Neuronal stem cell (in vitro differentiated cells): ENCODE data around the gene ZNF771.

Source experiments
- DNase-seq: peaks from one replicate; pipeline ENCODE4 v3.0.0-alpha.2; 2013; ENCODE audit warnings: low spot score
- H2AFZ ChIP-seq: one replicate; pipeline ENCODE4 v1.6.1; 2013; ENCODE audit warnings: mild to moderate bottlenecking, low read length, inconsistent platforms
- H2AK5ac ChIP-seq: 2 replicates; pipeline ENCODE4 v1.6.1; 2013; ENCODE audit warnings: low read depth, mild to moderate bottlenecking, inconsistent platforms, low read length, moderate library complexity, mixed read lengths
- H2BK120ac ChIP-seq: 2 replicates; pipeline ENCODE4 v1.6.1; 2013; ENCODE audit warnings: low read depth, mild to moderate bottlenecking, inconsistent platforms, low read length, moderate library complexity, mixed read lengths
- H2BK12ac ChIP-seq: one replicate; pipeline ENCODE4 v1.6.1; 2013; ENCODE audit warnings: low read length, inconsistent platforms
- H2BK15ac ChIP-seq: 2 replicates; pipeline ENCODE4 v1.6.1; 2013; ENCODE audit warnings: mild to moderate bottlenecking, low read length, inconsistent platforms, mixed read lengths
- H2BK5ac ChIP-seq: one replicate; pipeline ENCODE4 v1.6.1; 2013; ENCODE audit warnings: inconsistent platforms, mild to moderate bottlenecking, low read length, moderate library complexity
- H3K14ac ChIP-seq: one replicate; pipeline ENCODE4 v1.6.1; 2013; ENCODE audit warnings: low read length, inconsistent platforms
- H3K18ac ChIP-seq: 2 replicates; pipeline ENCODE4 v1.6.1; 2013; ENCODE audit warnings: low read length, inconsistent platforms
- H3K23ac ChIP-seq: 2 replicates; pipeline ENCODE4 v1.6.1; 2013; ENCODE audit warnings: low read depth, mild to moderate bottlenecking, mixed read lengths, low read length, inconsistent platforms; ENCODE audit not compliant: poor library complexity
- H3K27ac ChIP-seq: replicated peaks from 3 replicates; pipeline ENCODE4 v1.5.1; 2013; ENCODE audit warnings: low read length, inconsistent platforms
- H3K27me3 ChIP-seq, 3 experiments: 2 replicates each; pipeline ENCODE4 v1.6.1; 2013; ENCODE audit warnings: low read length in 3 of 3, mild to moderate bottlenecking in 2 of 3, inconsistent platforms in 1 of 3, low read depth in 1 of 3, mixed read lengths in 1 of 3, moderate library complexity in 1 of 3; ENCODE audit not compliant: control insufficient read depth in 3 of 3, insufficient read depth in 3 of 3
- H3K36me3 ChIP-seq, 2 donors: replicated peaks in 1 of 2; 2 replicates each; pipeline ENCODE4 v1.6.1; 2013; ENCODE audit warnings: low read length in 2 of 2; ENCODE audit not compliant: control insufficient read depth in 2 of 2, insufficient read depth in 2 of 2
- H3K4ac ChIP-seq: 2 replicates; pipeline ENCODE4 v1.6.1; 2013; ENCODE audit warnings: inconsistent platforms, mild to moderate bottlenecking, low read length, moderate library complexity
- H3K4me1 ChIP-seq, 2 donors: 1 replicate in 1 of 2; 2 replicates in 1 of 2; pipeline ENCODE4 v1.6.1; 2013; ENCODE audit warnings: low read length in 2 of 2, low read depth in 1 of 2; ENCODE audit not compliant: control insufficient read depth in 2 of 2, insufficient read depth in 1 of 2
- H3K4me2 ChIP-seq: one replicate; pipeline ENCODE4 v1.6.1; 2013; ENCODE audit warnings: mild to moderate bottlenecking, low read length, inconsistent platforms; ENCODE audit not compliant: insufficient read depth, poor library complexity, severe bottlenecking
- H3K4me3 ChIP-seq, 2 donors: 2 replicates each; pipeline ENCODE4 v1.5.1; 2013; ENCODE audit warnings: low read length in 2 of 2, mild to moderate bottlenecking in 2 of 2, inconsistent platforms in 1 of 2, moderate library complexity in 1 of 2
- H3K79me1 ChIP-seq: one replicate; pipeline ENCODE4 v1.6.1; 2013; ENCODE audit warnings: low read depth, mild to moderate bottlenecking, inconsistent platforms, low read length, moderate library complexity
- H3K9ac ChIP-seq: one replicate; pipeline ENCODE4 v1.6.1; 2013; ENCODE audit warnings: mild to moderate bottlenecking, low read depth, low read length, inconsistent platforms; ENCODE audit not compliant: poor library complexity
- H3K9me3 ChIP-seq, 2 donors: replicated peaks in 1 of 2; 2 replicates each; pipeline versions ENCODE3 to v1.6.1; 2013; ENCODE audit warnings: low read length in 2 of 2, mild to moderate bottlenecking in 2 of 2, inconsistent platforms in 1 of 2, low read depth in 1 of 2, mixed read lengths in 1 of 2, moderate library complexity in 1 of 2; ENCODE audit not compliant: control insufficient read depth in 2 of 2, insufficient read depth in 1 of 2
- H4K8ac ChIP-seq: one replicate; pipeline ENCODE4 v1.6.1; 2013; ENCODE audit warnings: low read depth, mild to moderate bottlenecking, inconsistent platforms, low read length, moderate library complexity
- H4K91ac ChIP-seq: one replicate; pipeline ENCODE4 v1.6.1; 2013; ENCODE audit warnings: low read length, low read depth, mild to moderate bottlenecking, inconsistent platforms; ENCODE audit not compliant: poor library complexity
- WGBS, 2 donors: extraction: QIAGEN DNeasy Blood & Tissue Kit; methylation state at CpG; one replicate each; pipeline ENCODE4 v1.1.7; 2013; ENCODE audit warnings: missing lambda C conversion rate in 2 of 2, mixed read lengths in 1 of 2; ENCODE audit not compliant: insufficient read length in 2 of 2, insufficient replicate concordance in 1 of 2; ENCODE audit errors: extremely low coverage in 2 of 2; 5-methylcytosine and 5-hydroxymethylcytosine counted together

Gene ZNF771

DNA sequence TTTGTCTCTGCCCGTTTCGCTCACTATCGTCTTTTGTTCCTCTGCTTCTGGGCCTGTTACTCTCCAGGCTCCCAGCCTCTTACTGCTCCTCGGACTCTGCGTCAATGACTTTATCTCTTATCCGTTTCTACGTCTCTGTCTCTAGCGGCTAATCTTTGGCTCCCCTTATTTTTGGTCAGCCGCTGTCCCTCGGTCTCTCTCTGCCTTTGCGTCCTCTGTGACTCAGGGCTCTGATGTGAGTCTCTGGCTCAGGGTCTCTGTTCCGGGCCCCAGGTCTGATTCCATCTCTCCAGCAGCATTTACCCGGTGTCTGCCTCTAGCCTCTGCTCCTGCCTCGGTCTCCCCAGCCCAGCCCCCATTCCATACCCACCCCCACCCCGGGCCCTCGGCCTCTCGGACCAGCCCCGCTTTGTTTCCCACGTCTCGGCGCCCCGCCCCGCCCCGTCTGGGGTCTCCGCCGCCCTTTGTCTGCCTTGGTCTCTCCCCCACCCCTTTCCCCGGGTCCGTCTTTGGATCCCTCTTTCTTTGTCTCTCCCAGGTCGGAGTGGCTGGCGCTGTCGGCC lies 12.7 kb upstream of the ZNF771 start:
- H2BK12ac ChIP-seq: no peak overlapping the region
- H3K4me1 ChIP-seq: peaks cover 15 to 21% of the 10 kb centered on the region in 2 donors
- no peak overlapping the region for H3K4ac ChIP-seq
- no CpG with 5 or more reads among the region's 31 CpGs for WGBS, 2 donors
- H3K79me1 ChIP-seq: peaks cover 15% of the 10 kb centered on the region
- peak overlapping the region; percentile 65 for H3K9ac ChIP-seq
- H4K91ac ChIP-seq: no peak overlapping the region
- H2AFZ ChIP-seq: peak overlapping the region; percentile 54
- peak overlapping the region; percentile 100 for H3K27ac ChIP-seq
- H3K18ac ChIP-seq: peak overlapping the region; percentile 93
- H2AK5ac ChIP-seq: no peak overlapping the region
- H3K23ac ChIP-seq: peak overlapping the region; percentile 88
- peak overlapping the region; percentile 70 to 98 for H3K4me3 ChIP-seq
- no peak overlapping the region for H2BK120ac ChIP-seq
- peak; percentile 68 for DNase-seq
- no peak overlapping the region for H4K8ac ChIP-seq
- peaks cover 17 to 37% of the 10 kb centered on the region in 2 donors for H3K36me3 ChIP-seq
- H3K14ac ChIP-seq: peak overlapping the region; percentile 14
- H2BK15ac ChIP-seq: peak overlapping the region; percentile 0
- peak overlapping the region; percentile 43 for H2BK5ac ChIP-seq
- H3K4me2 ChIP-seq: peak overlapping the region; percentile 91
- no peaks in the 10 kb centered on the region for H3K9me3 ChIP-seq
- no peaks in the 10 kb centered on the region for H3K27me3 ChIP-seq

DNA sequence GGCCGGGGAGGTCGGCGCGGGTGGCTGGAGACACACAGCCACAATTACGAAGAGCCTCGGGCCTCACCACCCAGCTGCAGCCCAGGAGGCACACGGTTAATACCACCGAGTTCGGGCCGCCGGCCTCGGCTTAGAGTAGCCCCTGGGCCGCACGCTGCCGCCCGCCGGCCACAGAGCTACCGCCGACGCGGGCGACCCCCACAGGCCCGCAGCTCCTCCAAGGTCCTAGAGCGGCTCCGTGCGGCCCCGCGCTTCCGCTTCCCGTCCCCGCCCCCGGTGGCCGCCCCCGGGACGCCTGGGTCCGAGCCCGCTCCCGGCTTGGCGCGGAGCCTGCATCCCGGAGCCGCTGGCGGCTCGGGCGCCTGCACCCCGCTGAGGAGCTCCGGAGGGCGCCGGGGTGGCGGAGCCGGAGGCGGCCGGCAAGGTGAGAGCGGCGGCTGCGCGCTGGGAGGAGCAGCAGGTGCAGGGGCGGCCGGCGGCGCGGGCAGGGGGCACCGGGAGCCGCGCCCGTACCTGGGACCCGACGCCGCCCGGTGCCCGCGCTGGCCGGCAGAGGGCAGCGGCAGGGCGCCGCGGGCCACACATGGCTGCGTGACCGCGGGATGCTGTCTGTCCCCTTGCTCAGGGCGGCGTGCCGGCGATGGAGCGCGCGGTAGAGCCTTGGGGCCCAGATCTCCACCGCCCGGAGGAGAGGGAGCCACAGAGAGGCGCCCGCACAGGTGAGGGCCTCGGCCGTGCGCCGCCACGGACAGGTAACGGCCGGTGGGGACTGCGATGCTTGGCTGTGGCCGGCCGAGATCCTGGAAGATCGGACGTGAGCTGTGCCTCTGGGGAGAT lies 12.0 kb upstream of the ZNF771 start, which contains the start of gene ZNF48:
Gene ZNF48 (plus strand): TSS at position 266 of the 837 bp plus-strand sequence. CDS start 375 bp downstream, at position 641.
- peak within 1 kb of the TSS; percentile 100 for H3K27ac ChIP-seq
- H3K36me3 ChIP-seq: peaks cover 18 to 37% of the 10 kb centered on the region in 2 donors
- peak; percentile 93 for DNase-seq
- H3K9ac ChIP-seq: peak within 1 kb of the TSS; percentile 96
- H2BK5ac ChIP-seq: peak within 1 kb of the TSS; percentile 43
- peak within 1 kb of the TSS; percentile 0 for H2BK15ac ChIP-seq
- no peaks in the 10 kb centered on the region for H3K9me3 ChIP-seq
- peak within 1 kb of the TSS; percentile 91 for H3K4me2 ChIP-seq
- no CpG with 5 or more reads among the region's 103 CpGs for WGBS, 2 donors
- peaks cover 15% of the 10 kb centered on the region for H3K79me1 ChIP-seq
- H3K18ac ChIP-seq: peak within 1 kb of the TSS; percentile 97
- H4K91ac ChIP-seq: peak within 1 kb of the TSS; percentile 75
- peak within 1 kb of the TSS; percentile 54 for H2AFZ ChIP-seq
- peak within 1 kb of the TSS; percentile 91 for H2AK5ac ChIP-seq
- no peak within 1 kb of the TSS for H2BK12ac ChIP-seq
- H3K4me3 ChIP-seq: peak within 1 kb of the TSS; percentile 70 to 98
- H3K23ac ChIP-seq: peak within 1 kb of the TSS; percentile 88
- H3K14ac ChIP-seq: peak within 1 kb of the TSS; percentile 98
- H3K4ac ChIP-seq: peak within 1 kb of the TSS; percentile 78
- H4K8ac ChIP-seq: no peak within 1 kb of the TSS
- H3K4me1 ChIP-seq: peaks cover 17 to 23% of the 10 kb centered on the region in 2 donors
- peak within 1 kb of the TSS; percentile 52 for H2BK120ac ChIP-seq
- no peaks in the 10 kb centered on the region for H3K27me3 ChIP-seq

DNA sequence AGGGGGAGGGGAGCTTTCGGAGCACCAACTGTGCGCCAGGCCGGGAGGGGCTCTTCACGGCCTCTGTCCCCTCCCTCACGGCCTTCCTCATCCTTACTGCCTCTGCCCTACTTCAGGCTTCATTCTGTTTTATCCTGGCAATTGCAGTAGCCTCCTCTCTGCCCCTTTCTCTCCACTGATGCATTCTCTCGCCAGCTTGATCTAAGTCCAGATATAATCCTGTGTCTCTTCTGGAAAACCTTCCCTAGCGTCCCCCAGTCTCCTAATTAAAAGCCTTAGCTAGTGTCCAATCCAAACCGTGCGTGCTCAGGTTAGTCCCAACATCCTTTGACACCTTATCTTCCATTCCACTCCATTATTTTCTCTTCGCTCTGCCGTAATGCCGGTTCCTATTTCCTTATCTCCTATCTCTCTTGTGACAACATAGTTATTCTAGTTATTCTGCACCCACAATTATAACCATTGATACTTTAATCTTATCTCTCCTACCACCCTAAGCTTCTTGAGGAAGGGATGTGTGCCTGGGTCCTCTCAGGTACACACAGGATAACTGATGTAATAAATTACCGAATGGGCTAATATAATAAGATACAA lies 11.3 kb upstream of the ZNF771 start:
- H3K9me3 ChIP-seq: no peaks in the 10 kb centered on the region

More for the DNA sequence above, 11.3 kb upstream of the ZNF771 start:
- Histone ChIP-seq H3K4ac (peak overlapping the region; percentile 78), H2BK120ac (peak overlapping the region; percentile 52), H2AK5ac (peak overlapping the region; percentile 91), H3K18ac (peak overlapping the region; percentile 97), H2BK15ac (no peak overlapping the region), H3K79me1 (peaks cover 15% of the 10 kb centered on the region), H2BK12ac (no peak overlapping the region), H3K14ac (peak overlapping the region; percentile 98), H3K27ac (peak overlapping the region; percentile 100), H4K91ac (peak overlapping the region; percentile 75), H3K27me3 (no peaks in the 10 kb centered on the region), H3K4me3 (peak overlapping the region; percentile 70 to 98), H3K4me2 (peak overlapping the region; percentile 75), H3K36me3 (peaks cover 18 to 37% of the 10 kb centered on the region in 2 donors), H4K8ac (no peak overlapping the region), H2AFZ (peak overlapping the region; percentile 54), H2BK5ac (peak overlapping the region; percentile 43), H3K23ac (peak overlapping the region; percentile 88), H3K9ac (peak overlapping the region; percentile 96), H3K4me1 (peaks cover 17 to 23% of the 10 kb centered on the region in 2 donors)
- no CpG with 5 or more reads among the region's 13 CpGs for WGBS, 2 donors
- no peak for DNase-seq
